Left ventricle myocardium inferior (tissue), 1 donor: ENCODE results near the gene ARMC8. TPM values are rescaled to one million over a fixed set of nuclear protein-coding genes. Genes with fewer than 3 reads are reported as not detected.

ENCODE experiments used
- DNase-seq: peaks from one replicate; pipeline ENCODE4 v3.0.0-alpha.2; 2020
- H3K27ac ChIP-seq: fragments of 200-600 bp; replicated peaks from 2 replicates; pipeline ENCODE4 v1.8.0; 2021
- H3K27me3 ChIP-seq: fragments of 200-600 bp; 2 replicates; pipeline ENCODE4 v1.8.0; 2021; ENCODE audit warnings: low read depth
- H3K36me3 ChIP-seq: fragments of 200-600 bp; 2 replicates; pipeline ENCODE4 v1.8.0; 2021
- H3K4me1 ChIP-seq: fragments of 200-600 bp; 2 replicates; pipeline ENCODE4 v1.8.0; 2021
- H3K4me3 ChIP-seq: fragments of 200-600 bp; 2 replicates; pipeline ENCODE4 v1.8.0; 2021; ENCODE audit warnings: mild to moderate bottlenecking, moderate library complexity
- H3K9me3 ChIP-seq: fragments of 200-600 bp; replicated peaks from 2 replicates; pipeline ENCODE4 v1.8.0; 2021
- CTCF ChIP-seq: fragments of 200-600 bp; IDR thresholded peaks from 2 replicates; pipeline ENCODE4 v1.8.0; 2021; ENCODE audit warnings: antibody characterized with exemption, mild to moderate bottlenecking, borderline replicate concordance
- intact Hi-C: fragments of 100-400 bp; cut with micrococcal nuclease; formaldehyde crosslinking; loops from one replicate; pipeline ENCODE4 v1.11.0; 2022
- total RNA-seq: library from RNA; stranded (reverse); fragmentation: NEBNext Ultra II Directional; extraction: Animal tissue kit (Norgen Biotek cat#: 25700); gene quantifications from one replicate; pipeline ENCODE4 v1.2.1, GENCODE V29; 2021
- donor health status: DM: no; HTN: yes; CAD: no; lungs with severe emphysema.

The ARMC8 gene
- total RNA-seq, 1 donor from 2014 or later = 31.2 TPM

DNA sequence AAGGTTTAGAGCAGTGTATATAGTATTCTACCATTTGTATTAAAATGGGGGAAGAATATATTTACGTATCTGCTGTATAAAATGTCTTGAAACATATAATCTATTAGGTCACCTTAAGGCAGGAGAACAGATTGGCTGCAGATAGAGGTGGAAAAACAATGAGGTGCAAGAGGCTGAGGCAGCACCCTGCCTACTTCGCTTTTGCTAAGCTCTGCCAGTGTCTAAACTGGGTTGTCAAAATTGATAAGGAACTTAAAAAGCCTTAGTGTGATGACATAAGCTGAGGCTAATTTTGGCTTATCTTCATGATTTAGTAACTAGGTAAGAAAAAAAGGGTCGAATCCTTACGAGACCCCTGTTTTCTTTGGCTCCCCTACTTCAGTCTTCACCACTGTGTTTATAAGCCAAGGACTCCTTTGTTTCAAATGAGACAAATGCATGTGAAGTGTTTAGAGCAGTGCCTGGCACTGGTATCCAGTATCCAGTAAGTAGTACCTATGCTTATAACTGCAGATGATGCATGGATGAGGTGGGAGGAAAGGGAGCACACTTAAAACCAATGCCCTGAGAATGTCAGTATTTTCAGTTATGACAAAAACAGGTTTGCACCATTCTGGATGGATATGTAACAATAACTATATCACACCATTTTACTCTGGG lies 45.7 kb downstream of the ARMC8 start:
- no peak for DNase-seq
- H3K27ac ChIP-seq = no peak overlapping the region
- H3K27me3 ChIP-seq = no peaks in the 10 kb centered on the region
- intact Hi-C loops = no loop called here
- no peak for TF ChIP-seq CTCF
- peaks cover 14% of the 10 kb centered on the region for H3K4me1 ChIP-seq
- H3K4me3 ChIP-seq = no peak overlapping the region
- H3K36me3 ChIP-seq = peaks cover 86% of the 10 kb centered on the region
- H3K9me3 ChIP-seq = no peaks in the 10 kb centered on the region

- Histone ChIP-seq H3K9me3 (no peaks in the 10 kb centered on the region), H3K4me1 (peaks cover 14% of the 10 kb centered on the region), H3K36me3 (peaks cover 87% of the 10 kb centered on the region), H3K27ac (no peak overlapping the region), H3K4me3 (no peak overlapping the region), H3K27me3 (no peaks in the 10 kb centered on the region)
- DNase-seq = no peak
- intact Hi-C loops = no loop called here
- TF ChIP-seq CTCF = no peak
Measured at GRCh38 chr3:138234401-138235179, 47.5 kb downstream of the ARMC8 start.

DNA sequence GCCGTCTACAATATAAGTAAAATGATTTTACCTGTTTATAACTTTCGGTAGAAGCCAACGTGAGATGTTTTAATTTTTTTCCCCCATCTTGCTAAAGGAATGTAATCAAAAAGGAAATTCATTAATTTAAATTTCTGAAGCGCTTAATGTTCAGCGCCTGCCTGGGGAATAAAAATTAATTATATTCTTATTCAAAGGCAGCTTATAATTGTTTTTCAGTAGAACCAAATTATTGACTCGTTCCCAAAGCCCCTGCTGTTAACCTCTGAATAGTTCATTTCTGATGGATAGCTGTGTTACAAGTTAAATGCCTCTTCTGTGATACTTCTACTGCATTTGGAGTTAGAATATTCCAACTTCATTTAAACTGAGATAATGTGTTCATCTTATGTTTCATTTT lies 51.6 kb downstream of the ARMC8 start:
- intact Hi-C loops = no loop called here
- Histone ChIP-seq H3K27me3 (no peaks in the 10 kb centered on the region), H3K9me3 (no peaks in the 10 kb centered on the region), H3K4me1 (no peaks in the 10 kb centered on the region), H3K4me3 (no peak overlapping the region), H3K36me3 (peaks cover 91% of the 10 kb centered on the region), H3K27ac (no peak overlapping the region)
- no peak for TF ChIP-seq CTCF
- DNase-seq = no peak

GRCh38 chr3:138241061-138241460 lies 54.0 kb downstream of the ARMC8 start:
- no peaks in the 10 kb centered on the region for H3K9me3 ChIP-seq
- peaks cover 91% of the 10 kb centered on the region for H3K36me3 ChIP-seq
- intact Hi-C loops = no loop called here
- TF ChIP-seq CTCF = no peak
- DNase-seq = no peak
- H3K4me3 ChIP-seq = no peak overlapping the region
- H3K27ac ChIP-seq = no peak overlapping the region
- H3K27me3 ChIP-seq = no peaks in the 10 kb centered on the region
- H3K4me1 ChIP-seq = no peaks in the 10 kb centered on the region

DNA sequence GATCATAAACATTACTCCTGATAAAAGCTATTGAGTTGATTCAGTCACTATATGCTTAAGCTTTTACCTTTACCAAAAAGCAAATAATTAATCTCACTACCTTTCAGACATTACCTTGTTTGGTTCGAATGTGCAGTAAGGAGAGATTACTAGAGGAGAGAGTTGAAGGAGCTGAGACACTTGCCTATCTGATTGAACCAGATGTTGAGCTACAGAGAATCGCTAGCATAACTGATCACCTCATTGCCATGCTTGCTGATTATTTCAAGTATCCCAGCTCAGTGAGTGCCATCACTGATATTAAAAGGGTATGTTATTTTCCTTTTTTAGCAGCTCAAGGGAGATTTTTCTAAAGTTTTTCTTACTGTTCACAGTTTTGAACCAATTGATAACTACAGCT lies 54.6 kb downstream of the ARMC8 start:
- H3K27ac ChIP-seq = no peak overlapping the region
- intact Hi-C loops = no loop called here
- peaks cover 90% of the 10 kb centered on the region for H3K36me3 ChIP-seq
- H3K27me3 ChIP-seq = no peaks in the 10 kb centered on the region
- no peaks in the 10 kb centered on the region for H3K4me1 ChIP-seq
- no peak overlapping the region for H3K4me3 ChIP-seq
- no peak for TF ChIP-seq CTCF
- DNase-seq = no peak
- H3K9me3 ChIP-seq = no peaks in the 10 kb centered on the region
